GM12891 (cell line): ENCODE measurements around the gene SLC28A3.

ENCODE experiments used
- DNase-seq: peaks from one replicate; pipeline ENCODE4 v3.0.0; 2011; ENCODE audit warnings: low spot score; ENCODE audit not compliant: insufficient read length
- FAIRE-seq: peaks from 2 replicates; lab custom pipeline; 2011; peaks lifted over from hg19 to GRCh38; lab: Jason Lieb, UNC
- PAX5 ChIP-seq: IDR thresholded peaks from 2 replicates; pipeline ENCODE4 v1.6.1; 2011; ENCODE audit warnings: low read length, moderate library complexity, mild to moderate bottlenecking; ENCODE audit not compliant: insufficient read depth, severe bottlenecking
- POLR2A ChIP-seq: IDR thresholded peaks from 2 replicates; pipeline ENCODE4 v1.6.1; 2011; ENCODE audit warnings: low read depth, low read length, control low read depth
- POLR2AphosphoS5 ChIP-seq: IDR thresholded peaks from 2 replicates; pipeline ENCODE4 v1.6.1; 2011; ENCODE audit warnings: low read depth, low read length, control low read depth
- POU2F2 ChIP-seq: IDR thresholded peaks from 2 replicates; pipeline ENCODE4 v1.6.1; 2011; ENCODE audit warnings: low read depth, mild to moderate bottlenecking, control low read depth, low read length, moderate library complexity
- SPI1 ChIP-seq: IDR thresholded peaks from 2 replicates; pipeline ENCODE4 v1.6.1; 2011; ENCODE audit warnings: low read depth, low read length, control low read depth
- TAF1 ChIP-seq: IDR thresholded peaks from 2 replicates; pipeline ENCODE4 v1.6.1; 2011; ENCODE audit warnings: low read depth, low read length, control low read depth

Gene SLC28A3

DNA sequence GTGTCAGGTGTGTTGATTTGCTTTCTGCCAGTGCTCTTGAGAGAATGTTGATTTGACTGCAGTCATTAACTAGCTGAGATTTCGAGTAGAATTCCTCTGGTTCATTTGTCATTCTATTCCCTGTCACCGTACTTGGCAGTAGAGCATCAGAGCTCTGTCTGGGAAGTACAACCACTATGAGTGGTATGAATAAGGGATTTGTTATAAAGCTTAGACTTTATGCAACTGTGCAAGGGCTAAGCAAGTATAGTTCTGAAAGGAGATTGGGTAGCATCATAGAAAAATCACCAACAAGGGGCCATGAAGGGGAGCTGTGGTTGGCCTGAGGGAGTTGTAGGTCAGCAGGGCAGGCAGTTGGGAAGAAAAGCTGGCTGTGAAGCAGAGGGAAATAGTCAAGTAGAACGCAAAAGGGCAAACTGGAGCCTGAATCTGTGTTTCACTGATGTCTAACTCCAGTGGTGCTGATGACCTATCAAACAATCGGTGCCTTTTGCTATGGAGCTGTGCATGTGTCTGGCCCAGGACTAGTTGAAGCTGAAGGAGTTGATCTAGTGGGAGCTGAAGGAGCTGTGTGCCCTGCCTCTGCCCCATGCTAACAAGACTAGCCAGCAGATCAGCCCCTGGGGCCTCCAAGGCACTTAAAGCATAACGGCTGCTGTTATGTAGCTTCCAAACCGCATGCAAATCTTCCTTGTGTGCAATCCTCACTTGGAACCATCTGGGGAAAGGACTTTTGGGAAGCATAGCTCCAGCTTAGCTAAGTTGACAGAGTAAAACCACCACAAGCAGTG lies 110.0 kb downstream of the SLC28A3 start:
- no peak for DNase-seq
- FAIRE-seq: no peak
- TF ChIP-seq POLR2AphosphoS5 (no peak), POU2F2 (no peak), TAF1 (no peak), POLR2A (no peak), SPI1 (no peak)

DNA sequence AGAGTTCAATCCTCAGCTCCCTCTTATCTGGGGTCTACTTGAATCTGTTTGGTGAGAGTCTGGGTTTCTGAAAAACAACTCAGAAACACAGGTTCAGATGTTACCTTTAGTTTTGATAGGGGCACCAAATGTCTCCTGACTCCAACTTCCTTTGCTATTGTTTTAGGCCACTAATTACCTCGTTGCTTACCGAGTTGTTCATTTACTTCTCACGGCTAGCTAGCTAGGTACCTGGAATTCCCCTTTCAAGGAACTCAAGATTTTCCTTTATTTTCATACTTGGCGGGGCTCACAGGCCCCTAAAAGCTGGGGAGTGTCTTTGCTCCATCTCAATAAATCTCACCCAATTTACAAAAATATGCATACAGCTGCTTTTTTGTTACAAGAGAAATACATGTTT lies 111.4 kb downstream of the SLC28A3 start:
- no peak for TF ChIP-seq POLR2A
- DNase-seq (no peak), FAIRE-seq (no peak)

DNA sequence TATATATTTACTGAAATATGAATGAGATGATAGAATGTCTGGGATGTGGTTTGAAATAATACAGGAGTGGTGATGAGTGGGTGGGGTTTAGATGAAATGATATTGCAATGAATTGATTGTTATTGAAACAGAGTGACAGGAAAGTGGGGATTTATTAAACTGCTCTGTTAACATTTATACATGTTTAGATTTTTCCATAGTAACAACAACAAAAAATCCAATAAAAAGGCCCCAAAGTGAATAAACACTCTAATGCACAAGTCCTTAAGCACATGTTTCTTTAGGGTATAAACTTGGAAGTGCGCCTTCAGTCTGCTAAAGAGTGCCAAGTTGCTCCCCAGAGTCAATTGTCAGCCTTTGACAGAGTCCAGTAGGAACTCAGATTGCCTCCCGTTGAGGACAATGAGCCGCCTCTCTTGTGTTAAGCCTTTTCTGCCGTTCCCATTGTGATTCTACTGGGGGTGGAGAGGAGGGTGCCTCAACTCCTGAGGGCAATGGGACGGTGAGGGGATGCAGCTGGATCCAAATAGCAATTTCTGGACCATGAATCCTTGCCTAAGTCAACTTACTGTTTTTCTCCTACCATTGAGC lies 112.3 kb downstream of the SLC28A3 start:
- FAIRE-seq (no peak), DNase-seq (no peak)
- TF ChIP-seq POU2F2 (no peak), PAX5 (no peak), SPI1 (no peak), POLR2A (no peak), TAF1 (no peak), POLR2AphosphoS5 (no peak)

DNA sequence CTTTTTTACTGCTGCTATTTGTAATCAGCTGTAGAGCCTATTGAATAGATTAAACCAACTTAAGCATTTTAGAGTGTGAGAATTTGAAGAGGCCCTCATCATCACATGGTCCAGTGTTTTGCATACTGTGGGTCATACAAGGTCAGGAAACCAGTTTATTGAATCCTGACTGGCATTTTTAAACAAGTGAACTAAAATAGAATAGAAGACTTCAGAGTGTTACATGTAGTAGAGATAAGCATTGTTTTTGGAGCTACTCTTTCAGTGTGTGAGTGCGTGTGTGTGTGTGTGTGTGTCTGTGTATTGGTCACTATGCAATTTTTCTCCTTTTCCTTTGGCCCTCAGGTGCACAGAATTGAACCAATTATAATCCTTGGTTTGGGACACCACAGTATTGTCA lies 114.4 kb downstream of the SLC28A3 start:
- DNase-seq: no peak
- no peak for FAIRE-seq
- TF ChIP-seq SPI1: no peak
- TF ChIP-seq POLR2A: no peak
- TF ChIP-seq PAX5: no peak
- TF ChIP-seq POLR2AphosphoS5: no peak
- TF ChIP-seq POU2F2: no peak
